Glutamatergic neuron (in vitro differentiated cells): ENCODE results near the gene RAPGEF1. TPM values are rescaled to one million over a fixed set of nuclear protein-coding genes. Genes with fewer than 3 reads are reported as not detected.

Source experiments
- DNase-seq: peaks from one replicate; pipeline ENCODE4 v3.0.0; 2022
- H3K27ac Mint-ChIP-seq: one replicate; pipeline ENCODE4 v1.8.0; 2020; ENCODE audit warnings: mild to moderate bottlenecking, mixed read lengths, inconsistent platforms; ENCODE audit not compliant: unreplicated experiment
- H3K27me3 Mint-ChIP-seq: one replicate; pipeline ENCODE4 v1.8.0; 2020; ENCODE audit warnings: mild to moderate bottlenecking, moderate library complexity, mixed read lengths, inconsistent platforms; ENCODE audit not compliant: unreplicated experiment
- H3K36me3 Mint-ChIP-seq: one replicate; pipeline ENCODE4 v1.8.0; 2020; ENCODE audit warnings: mild to moderate bottlenecking, mixed read lengths, inconsistent platforms; ENCODE audit not compliant: unreplicated experiment
- H3K4me1 Mint-ChIP-seq: one replicate; pipeline ENCODE4 v1.8.0; 2020; ENCODE audit warnings: mild to moderate bottlenecking, low read depth, mixed read lengths, inconsistent platforms; ENCODE audit not compliant: unreplicated experiment
- H3K4me3 Mint-ChIP-seq: one replicate; pipeline ENCODE4 v1.8.0; 2020; ENCODE audit warnings: mild to moderate bottlenecking, mixed read lengths, inconsistent platforms; ENCODE audit not compliant: unreplicated experiment
- H3K9me3 Mint-ChIP-seq: one replicate; pipeline ENCODE4 v1.8.0; 2020; ENCODE audit warnings: mild to moderate bottlenecking, moderate library complexity, mixed read lengths, inconsistent platforms; ENCODE audit not compliant: unreplicated experiment
- CTCF ChIP-seq: fragments of 200-600 bp; sonication (generic); IDR thresholded peaks from one replicate; pipeline ENCODE4 v1.5.0; 2021; ENCODE audit not compliant: partially characterized antibody, unreplicated experiment
- total RNA-seq: library from RNA; stranded (reverse); fragmentation: NEBNext Ultra II Directional; extraction: Animal tissue kit (Norgen Biotek cat#: 25700); gene quantifications from one replicate; pipeline ENCODE4 v1.2.1, GENCODE V29; 2021; ENCODE audit not compliant: unreplicated experiment

The RAPGEF1 gene
- total RNA-seq, 1 donor from 2014 or later = 319 TPM

- DNase-seq = no peak
- Mint-ChIP-seq H3K4me1 (peaks cover 2% of the 10 kb centered on the region), H3K9me3 (peaks cover 6% of the 10 kb centered on the region), H3K27me3 (no peaks in the 10 kb centered on the region), H3K4me3 (no peak overlapping the region), H3K27ac (no peak overlapping the region), H3K36me3 (peaks cover 7% of the 10 kb centered on the region)
- no peak for TF ChIP-seq CTCF
Observed at GRCh38 chr9:131534721-131535237, 205.1 kb downstream of the RAPGEF1 start.

- Mint-ChIP-seq H3K4me3 (peak within 1 kb of the TSS; percentile 87), H3K27me3 (peaks cover 5% of the 10 kb centered on the region), H3K4me1 (peaks cover 2% of the 10 kb centered on the region), H3K27ac (no peak within 1 kb of the TSS), H3K9me3 (peaks cover 1% of the 10 kb centered on the region), H3K36me3 (no peaks in the 10 kb centered on the region)
- no peak for TF ChIP-seq CTCF
- peak; percentile 84 for DNase-seq
Observed at GRCh38 chr9:131530920-131531832, 208.7 kb downstream of the RAPGEF1 start, which contains the start of gene UCK1. TSS of gene UCK1 (minus strand) at chr9:131531263. CDS start at chr9:131531174, 89 bp downstream.

- Mint-ChIP-seq H3K27ac (no peak overlapping the region), H3K4me1 (peaks cover 2% of the 10 kb centered on the region), H3K27me3 (peaks cover 6% of the 10 kb centered on the region), H3K4me3 (peak overlapping the region; percentile 87), H3K9me3 (peaks cover 1% of the 10 kb centered on the region), H3K36me3 (no peaks in the 10 kb centered on the region)
- peak; percentile 57 for DNase-seq
- TF ChIP-seq CTCF = no peak
Observed at GRCh38 chr9:131530546-131530919, 209.3 kb downstream of the RAPGEF1 start.

GRCh38 chr9:131529597-131530545, 210.0 kb downstream of the RAPGEF1 start:
- H3K4me1 Mint-ChIP-seq = peaks cover 2% of the 10 kb centered on the region
- no peak overlapping the region for H3K27ac Mint-ChIP-seq
- TF ChIP-seq CTCF = no peak
- H3K36me3 Mint-ChIP-seq = no peaks in the 10 kb centered on the region
- no peak for DNase-seq
- H3K27me3 Mint-ChIP-seq = peaks cover 6% of the 10 kb centered on the region
- H3K9me3 Mint-ChIP-seq = peaks cover 1% of the 10 kb centered on the region
- peak overlapping the region; percentile 87 for H3K4me3 Mint-ChIP-seq
